SK-N-MC (cell line): Measurements from ENCODE around the gene USP20.
"Not testable (repeated sequence)": the region's sequence is repeated elsewhere in the genome, so short reads cannot be mapped to it uniquely, and the experiment has no call there.

ENCODE experiments used
- DNase-seq: peaks from one replicate; pipeline ENCODE4 v3.0.0-alpha.2; 2011; ENCODE audit warnings: low read depth, low spot score
- H3K27ac ChIP-seq: fragments of 200-600 bp; sonication (generic); 2 replicates; pipeline ENCODE4 v1.5.1; 2016; ENCODE audit warnings: mixed run types
- H3K36me3 ChIP-seq: fragments of 200-600 bp; sonication (generic); 2 replicates; pipeline ENCODE4 v1.6.1; 2017; ENCODE audit warnings: antibody characterized with exemption, low read length, mixed read lengths; ENCODE audit not compliant: insufficient read depth
- H3K4me3 ChIP-seq: fragments of 200-600 bp; sonication (generic); 2 replicates; pipeline ENCODE4 v1.5.1; 2016
- H3K9ac ChIP-seq: fragments of 200-600 bp; sonication (generic); 2 replicates; pipeline ENCODE4 v1.8.0; 2017; ENCODE audit warnings: mixed run types, mixed read lengths; ENCODE audit not compliant: insufficient read length
- H3K9me3 ChIP-seq: fragments of 200-600 bp; sonication (generic); 2 replicates; pipeline ENCODE4 v1.6.1; 2017; ENCODE audit warnings: low read depth, mild to moderate bottlenecking, antibody characterized with exemption, low read length, moderate library complexity, mixed read lengths
- EZH2 ChIP-seq: fragments of 200-600 bp; sonication (generic); IDR thresholded peaks from one replicate; pipeline ENCODE4 v1.6.1; 2017; ENCODE audit warnings: antibody characterized with exemption
- FOXP2 ChIP-seq: optimal IDR thresholded peaks from 2 replicates; pipeline ENCODE3; 2011; ENCODE audit warnings: mild to moderate bottlenecking, moderate library complexity; ENCODE audit not compliant: insufficient read depth; ENCODE audit errors: extremely low read length, control extremely low read depth
- POLR2AphosphoS5 ChIP-seq: IDR thresholded peaks from 2 replicates; pipeline ENCODE4 v1.6.1; 2012; ENCODE audit warnings: mild to moderate bottlenecking, low read depth, low read length, borderline replicate concordance

USP20 gene

DNA sequence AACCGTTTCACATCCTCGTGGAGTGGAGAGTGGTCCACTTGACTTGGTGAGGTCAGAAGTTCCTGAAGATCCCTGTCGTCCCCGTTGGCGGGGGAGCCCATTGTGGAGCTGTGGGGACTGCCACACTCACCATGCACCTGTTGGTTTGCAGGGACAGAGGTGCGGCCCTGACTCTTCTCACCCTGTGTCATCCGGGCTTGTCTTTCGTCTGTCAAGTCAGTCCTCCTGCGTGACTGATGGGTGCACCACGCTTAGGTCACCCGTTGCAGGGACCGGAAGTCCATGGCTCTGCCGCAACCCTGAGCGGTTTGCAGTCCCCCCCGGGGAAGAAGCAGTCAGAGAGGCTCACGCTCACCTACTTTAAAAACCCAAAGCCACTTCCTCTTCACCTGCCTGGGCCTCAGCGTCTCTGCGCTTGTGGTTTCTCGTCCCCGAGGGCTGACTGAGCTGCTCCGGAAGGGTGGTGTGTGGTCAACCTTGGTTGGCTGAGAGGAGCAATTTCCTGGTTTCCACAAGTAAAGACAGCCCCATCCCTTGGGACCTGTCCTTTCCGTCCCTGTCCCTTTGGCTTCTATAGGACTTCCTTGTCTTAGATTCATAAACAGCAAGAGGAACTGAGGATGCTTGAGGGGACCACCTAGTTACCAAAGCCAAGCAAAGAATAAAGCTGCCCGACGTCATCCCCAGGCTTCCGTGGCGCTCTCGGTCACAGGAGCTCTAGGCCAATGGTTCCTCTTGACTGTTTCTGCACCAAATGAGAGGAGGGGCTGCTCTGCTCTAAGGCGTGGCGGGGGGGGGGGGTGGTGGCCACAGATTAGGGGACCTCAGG is 53.2 kb downstream of the USP20 start:
- no peak for TF ChIP-seq POLR2AphosphoS5
- peaks cover 34% of the 10 kb centered on the region for H3K36me3 ChIP-seq
- no peak overlapping the region for H3K9ac ChIP-seq
- no peak for DNase-seq
- no peaks in the 10 kb centered on the region for H3K9me3 ChIP-seq
- H3K4me3 ChIP-seq: no peak overlapping the region
- H3K27ac ChIP-seq: peak overlapping the region; percentile 9; the same call in 1 of the 2 replicates

DNA sequence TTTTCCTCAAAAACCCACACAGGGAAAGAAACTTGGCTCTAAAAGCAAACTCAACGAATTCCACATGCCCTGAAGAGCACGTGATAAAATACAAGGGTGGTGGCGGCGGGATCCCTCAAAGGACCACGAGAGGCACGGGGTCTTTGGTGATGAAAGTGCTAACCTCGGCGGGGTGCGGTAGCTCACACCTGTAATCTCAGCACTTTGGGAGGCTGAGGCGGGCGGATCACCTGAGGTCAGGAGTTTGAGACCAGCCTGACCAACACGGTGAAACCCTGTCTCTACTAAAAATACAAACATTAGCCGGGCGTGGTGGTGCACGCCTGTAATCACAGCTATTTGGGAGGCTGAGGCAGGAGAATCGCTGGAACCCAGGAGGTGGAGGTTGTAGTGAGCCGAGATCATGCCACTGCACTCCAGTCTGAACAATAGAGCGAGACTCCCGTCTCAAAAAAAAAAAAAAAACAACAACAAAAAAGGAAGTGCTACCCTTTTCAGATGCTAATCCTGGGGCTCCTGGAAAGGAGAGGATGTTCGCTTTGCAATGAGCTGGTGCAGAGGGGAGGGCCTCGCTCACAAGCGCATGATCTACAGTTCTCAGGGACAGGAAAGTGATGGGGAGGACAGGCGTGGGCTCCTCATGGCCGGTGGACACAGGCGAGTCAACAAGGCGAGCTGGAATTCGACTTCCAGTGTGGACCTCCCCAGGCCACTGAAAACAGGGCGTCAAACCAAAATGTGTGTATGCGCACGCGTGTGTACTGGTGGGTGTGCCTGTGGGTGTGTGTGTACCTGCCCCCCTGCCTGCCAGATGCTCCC is 54.1 kb downstream of the USP20 start:
- peaks cover 39% of the 10 kb centered on the region for H3K36me3 ChIP-seq
- TF ChIP-seq FOXP2 (no peak), POLR2AphosphoS5 (no peak)
- no peak overlapping the region for H3K27ac ChIP-seq
- no peak for DNase-seq
- no peak overlapping the region for H3K4me3 ChIP-seq
- H3K9me3 ChIP-seq: no peaks in the 10 kb centered on the region
- H3K9ac ChIP-seq: no peak overlapping the region

DNA sequence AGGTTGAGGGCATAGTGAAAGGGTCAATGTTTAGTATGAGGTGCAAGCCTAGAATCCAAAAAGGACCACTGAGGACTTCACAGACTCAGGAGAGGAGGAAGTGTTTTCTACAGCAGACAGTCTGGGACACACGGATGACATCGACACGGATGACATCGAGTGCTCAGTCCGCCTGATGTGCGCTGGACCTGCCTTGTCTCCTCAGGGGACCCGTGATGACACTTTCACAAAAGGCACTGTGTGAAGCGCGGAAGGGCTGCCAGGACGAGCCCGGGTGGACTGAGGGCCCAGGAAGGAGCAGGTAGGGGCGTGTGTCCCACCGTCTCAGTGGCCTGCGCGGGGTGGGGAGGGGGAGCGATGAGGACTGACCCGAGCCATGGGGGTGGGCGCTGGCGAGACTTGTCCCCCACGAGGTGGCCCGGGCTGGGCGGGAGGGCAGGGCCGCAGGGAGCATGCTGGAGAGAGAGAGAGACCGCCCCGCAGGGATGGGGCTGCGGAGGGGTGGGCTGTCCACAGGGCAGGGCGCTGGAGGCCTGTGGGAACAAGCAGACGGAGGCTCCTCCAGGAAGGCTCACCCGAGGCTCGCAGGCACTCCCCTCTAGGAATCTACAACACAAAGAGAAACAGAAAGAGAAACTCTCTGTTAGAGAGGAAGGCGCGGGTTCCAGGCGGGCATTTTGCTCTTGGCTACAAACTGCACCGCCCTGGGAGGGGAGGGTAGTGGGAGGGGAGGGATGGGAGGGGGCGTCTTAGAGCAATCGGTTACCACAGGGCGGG is 54.9 kb downstream of the USP20 start:
- no peak overlapping the region for H3K27ac ChIP-seq
- DNase-seq: no peak

DNA sequence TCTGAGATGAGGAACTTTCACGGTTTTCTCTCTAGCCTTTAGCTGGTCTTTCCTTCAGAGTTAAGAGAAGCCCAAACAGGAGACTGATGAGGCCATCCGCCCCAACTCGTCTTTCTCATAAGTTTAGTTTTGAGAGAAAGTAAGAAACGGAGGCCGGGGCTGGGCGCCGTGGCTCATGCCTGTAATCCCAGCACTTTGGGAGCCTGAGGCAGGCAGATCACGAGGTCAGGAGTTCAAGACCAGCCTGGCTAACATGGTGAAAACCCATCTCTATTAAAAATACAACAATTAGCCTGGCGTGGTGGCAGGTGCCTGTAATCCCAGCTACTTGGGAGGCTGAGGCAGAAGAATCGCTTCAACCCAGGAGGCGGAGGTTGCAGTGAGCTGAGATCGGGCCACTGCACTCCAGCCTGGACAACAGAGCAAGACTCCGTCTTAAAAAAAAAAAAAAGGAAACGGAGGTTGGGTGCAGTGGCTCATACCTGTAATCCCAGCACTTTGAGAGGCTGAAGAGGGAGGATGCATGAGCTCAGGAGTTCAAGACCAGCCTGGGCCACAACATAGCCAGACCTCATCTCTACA is 55.6 kb downstream of the USP20 start:
- H3K27ac ChIP-seq, H3K9me3 ChIP-seq, H3K4me3 ChIP-seq, DNase-seq, H3K9ac ChIP-seq: not testable (repeated sequence)
- peaks cover 53% of the 10 kb centered on the region for H3K36me3 ChIP-seq

More for the DNA sequence above, 54.9 kb downstream of the USP20 start:
- H3K4me3 ChIP-seq: no peak overlapping the region
- TF ChIP-seq EZH2 (no peak), FOXP2 (no peak), POLR2AphosphoS5 (no peak)
- H3K9ac ChIP-seq: no peak overlapping the region
- H3K36me3 ChIP-seq: peaks cover 46% of the 10 kb centered on the region
- H3K9me3 ChIP-seq: no peaks in the 10 kb centered on the region

DNA sequence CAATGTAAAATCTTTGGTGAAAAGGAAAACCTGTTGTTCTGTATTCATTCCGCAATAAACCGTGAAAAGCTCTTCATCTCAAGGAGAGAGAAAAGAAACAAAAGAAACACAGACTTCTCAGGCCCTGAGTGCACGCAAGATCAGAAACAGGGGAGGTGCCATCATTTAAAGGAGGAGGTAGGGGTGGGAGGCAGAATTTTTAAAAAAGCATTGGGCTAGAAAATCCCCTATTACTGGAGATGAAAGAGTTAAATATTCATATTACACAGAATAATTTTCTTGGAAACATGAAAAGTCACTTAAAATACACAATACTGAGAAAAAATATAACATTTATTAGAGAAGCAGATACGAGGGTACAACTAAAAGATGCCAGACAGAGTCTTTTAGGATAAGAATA is 56.3 kb downstream of the USP20 start:
- Histone ChIP-seq H3K9ac (peak overlapping the region; percentile 17), H3K36me3 (peaks cover 58% of the 10 kb centered on the region), H3K9me3 (no peaks in the 10 kb centered on the region), H3K4me3 (peak overlapping the region; percentile 54), H3K27ac (peak overlapping the region; percentile 77)
- DNase-seq: no peak
- TF ChIP-seq POLR2AphosphoS5 (no peak), EZH2 (no peak), FOXP2 (no peak)

DNA sequence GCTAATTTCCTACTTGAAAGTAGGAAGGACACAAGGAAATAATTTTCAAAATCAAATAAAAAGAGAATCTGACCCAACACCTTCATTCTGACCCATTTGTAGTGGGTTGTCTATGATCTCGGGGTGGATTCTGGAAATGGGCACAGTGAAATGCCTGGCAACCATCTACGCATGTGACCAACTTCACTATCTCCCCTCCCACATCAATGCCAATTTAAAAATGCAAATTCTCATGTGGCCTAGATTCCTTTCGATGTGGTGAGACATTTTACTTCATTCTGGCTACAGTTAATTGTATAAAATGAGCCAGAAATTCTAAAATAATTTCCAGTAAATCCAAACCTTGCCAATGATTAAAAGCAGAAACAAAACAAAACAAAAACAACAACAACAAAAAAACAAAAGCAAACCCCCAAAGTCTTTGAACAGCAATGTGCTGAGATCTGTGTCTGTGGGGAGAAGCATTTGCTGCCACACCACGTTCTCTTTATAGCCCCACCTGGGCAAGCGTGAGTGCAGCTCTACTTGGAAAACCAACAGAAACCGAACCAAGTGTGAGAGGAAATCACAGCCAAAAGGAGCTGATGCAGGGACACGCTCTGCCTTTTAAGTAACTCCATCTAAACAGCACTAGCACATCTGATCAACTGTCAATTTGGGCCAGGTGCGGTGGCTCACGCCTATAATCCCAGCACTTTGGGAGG is 59.0 kb downstream of the USP20 start:
- H3K27ac ChIP-seq: peak overlapping the region; percentile 48; the same call in 1 of the 2 replicates
- DNase-seq: no peak
- no peaks in the 10 kb centered on the region for H3K9me3 ChIP-seq
- no peak for TF ChIP-seq POLR2AphosphoS5
- TF ChIP-seq FOXP2: no peak
- TF ChIP-seq EZH2: no peak
- no peak overlapping the region for H3K9ac ChIP-seq
- peaks cover 65% of the 10 kb centered on the region for H3K36me3 ChIP-seq
- H3K4me3 ChIP-seq: no peak overlapping the region

DNA sequence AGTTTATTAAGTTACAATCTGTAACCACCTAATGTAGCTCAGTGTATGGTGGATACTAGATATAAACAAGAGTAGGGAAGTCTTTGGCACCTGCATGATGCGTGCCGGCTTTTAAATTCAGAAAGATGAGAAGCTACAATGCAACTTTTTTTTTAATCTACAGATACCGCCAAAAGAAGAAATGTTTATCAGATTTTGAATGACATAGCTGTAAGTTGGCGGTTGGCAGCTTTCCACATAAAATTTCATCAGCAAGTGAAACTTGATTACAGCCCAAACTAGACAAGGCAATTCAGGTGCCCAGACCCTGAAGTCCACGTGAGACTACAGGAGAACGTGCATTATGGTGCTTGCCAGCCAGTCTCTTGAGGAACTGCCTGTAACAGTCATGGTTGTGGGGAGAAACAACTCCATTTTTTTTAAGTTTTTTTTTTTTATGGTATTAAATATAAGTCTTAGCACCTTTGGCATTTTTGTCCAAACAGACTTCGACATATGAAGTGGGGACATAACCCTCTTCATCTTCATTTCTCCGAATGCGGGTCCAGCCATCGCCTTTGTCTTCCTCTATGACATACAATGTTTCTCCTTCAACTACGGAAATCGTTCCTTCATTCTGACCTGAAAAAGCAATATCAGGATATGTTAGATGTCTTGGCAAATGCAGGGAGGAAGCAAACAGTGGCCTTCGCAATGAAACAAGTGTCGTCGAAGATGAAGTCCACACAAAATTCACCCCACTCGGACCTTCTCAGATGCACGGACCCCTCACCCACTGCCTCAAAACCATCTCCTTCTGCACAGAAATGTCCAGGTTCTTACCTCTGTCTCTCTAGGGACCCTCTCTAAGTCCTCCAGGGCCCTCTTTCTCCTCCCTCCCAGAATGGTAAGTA is 60.4 kb downstream of the USP20 start:
- TF ChIP-seq EZH2 (no peak), POLR2AphosphoS5 (no peak), FOXP2 (no peak)
- Histone ChIP-seq H3K27ac (peak overlapping the region; percentile 37; the same call in 1 of the 2 replicates), H3K9me3 (no peaks in the 10 kb centered on the region), H3K36me3 (peaks cover 69% of the 10 kb centered on the region), H3K4me3 (no peak overlapping the region), H3K9ac (no peak overlapping the region)
- DNase-seq: no peak
